Suprapubic skin (tissue), 4 donors: Measurements from ENCODE around the gene LRRC46.

ENCODE experiments used
- EP300 ChIP-seq: sonication (generic); formaldehyde crosslinking; IDR thresholded peaks from one replicate; pipeline ENCODE4 v1.6.1; 2017; ENCODE audit warnings: antibody characterized with exemption
- POLR2A ChIP-seq, 2 donors: fragments of 450-650 bp; IDR thresholded peaks; one replicate each; pipeline ENCODE4 v1.6.1; 2017; ENCODE audit warnings: antibody characterized with exemption in 2 of 2, mild to moderate bottlenecking in 2 of 2, moderate library complexity in 2 of 2
- POLR2AphosphoS5 ChIP-seq, 3 donors: sonication (generic); formaldehyde crosslinking; IDR thresholded peaks; one replicate each; pipeline ENCODE4 v1.6.1; 2017; ENCODE audit warnings: antibody characterized with exemption in 3 of 3

DNA sequence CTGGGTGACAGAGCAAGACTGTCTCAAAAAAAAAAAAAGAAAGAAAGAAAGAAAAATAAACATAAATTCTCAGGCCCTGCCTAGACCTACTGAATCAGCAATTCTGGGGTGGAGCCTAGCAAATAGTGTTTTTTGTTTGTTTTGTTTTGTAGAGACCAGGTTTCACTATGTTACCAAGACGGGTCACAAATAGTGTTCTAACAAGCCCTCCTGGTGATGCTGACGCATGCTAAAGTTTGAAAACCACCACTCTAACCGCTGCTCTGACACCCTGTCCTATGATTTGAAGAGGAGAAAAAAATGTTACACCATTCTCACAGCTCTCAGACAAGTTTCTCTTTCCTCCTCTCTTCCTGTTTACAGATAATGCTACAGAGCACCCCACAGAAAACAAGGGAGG, 1.6 kb upstream of the LRRC46 start:
- TF ChIP-seq EP300 (no peak), POLR2A (IDR thresholded peaks at IDR 0.05) (no peak), POLR2AphosphoS5 (IDR thresholded peaks at IDR 0.05) (no peak)
